ENCODE data around the gene DCST2.

The DCST2 gene

DNA sequence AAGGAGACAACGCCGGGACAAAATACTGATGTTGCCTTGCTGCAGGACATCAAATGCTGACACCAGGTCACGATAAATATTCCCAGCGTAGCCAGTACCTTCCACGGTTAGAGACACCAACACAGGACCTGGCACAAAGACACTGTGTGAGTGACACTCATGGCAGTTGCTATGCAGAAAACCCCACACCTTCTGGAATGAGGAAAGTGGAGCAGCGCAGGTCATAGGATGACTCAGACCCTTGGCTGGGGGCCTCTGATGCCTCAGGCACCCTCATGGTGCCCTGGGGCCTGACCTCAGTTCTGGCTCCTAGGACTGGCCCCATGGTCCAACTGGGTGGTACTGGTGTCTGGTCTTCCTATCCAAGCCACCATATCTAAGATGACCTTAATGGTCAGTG, 7.0 kb downstream of the DCST2 start:
- TF ChIP-seq, protein P1, sequence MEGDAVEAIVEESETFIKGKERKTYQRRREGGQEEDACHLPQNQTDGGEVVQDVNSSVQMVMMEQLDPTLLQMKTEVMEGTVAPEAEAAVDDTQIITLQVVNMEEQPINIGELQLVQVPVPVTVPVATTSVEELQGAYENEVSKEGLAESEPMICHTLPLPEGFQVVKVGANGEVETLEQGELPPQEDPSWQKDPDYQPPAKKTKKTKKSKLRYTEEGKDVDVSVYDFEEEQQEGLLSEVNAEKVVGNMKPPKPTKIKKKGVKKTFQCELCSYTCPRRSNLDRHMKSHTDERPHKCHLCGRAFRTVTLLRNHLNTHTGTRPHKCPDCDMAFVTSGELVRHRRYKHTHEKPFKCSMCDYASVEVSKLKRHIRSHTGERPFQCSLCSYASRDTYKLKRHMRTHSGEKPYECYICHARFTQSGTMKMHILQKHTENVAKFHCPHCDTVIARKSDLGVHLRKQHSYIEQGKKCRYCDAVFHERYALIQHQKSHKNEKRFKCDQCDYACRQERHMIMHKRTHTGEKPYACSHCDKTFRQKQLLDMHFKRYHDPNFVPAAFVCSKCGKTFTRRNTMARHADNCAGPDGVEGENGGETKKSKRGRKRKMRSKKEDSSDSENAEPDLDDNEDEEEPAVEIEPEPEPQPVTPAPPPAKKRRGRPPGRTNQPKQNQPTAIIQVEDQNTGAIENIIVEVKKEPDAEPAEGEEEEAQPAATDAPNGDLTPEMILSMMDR (IDR thresholded peaks at IDR 0.05; ENCODE audit: low read depth, low read length, missing control alignments): no peak
- no peak for DNase-seq (ENCODE audit: extremely low read depth, low read depth)
- no peak overlapping the region for H3K4me3 ChIP-seq (replicated peaks; ENCODE audit: low read depth, low read length)

DNA sequence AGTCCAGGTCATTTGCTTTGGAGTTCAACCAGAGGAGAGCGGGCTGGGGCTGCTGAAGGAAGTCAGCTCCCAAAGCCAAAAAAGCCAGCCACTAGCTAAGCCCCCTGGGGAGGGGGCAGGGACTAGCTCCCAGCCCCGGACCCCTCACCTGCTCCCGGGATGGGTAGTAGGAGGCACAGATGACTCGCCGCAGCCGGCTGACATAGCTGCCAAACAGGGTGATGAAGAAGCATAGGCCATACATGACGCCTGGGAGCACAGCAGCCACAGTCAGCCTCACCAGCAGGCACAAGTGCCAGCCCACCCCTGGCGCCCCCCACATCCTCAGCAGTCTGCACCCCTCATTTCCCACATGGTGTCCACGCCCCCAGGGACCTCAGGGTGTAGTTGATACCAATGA, 7.4 kb downstream of the DCST2 start:
- TF ChIP-seq, protein P1 (IDR thresholded peaks at IDR 0.05; ENCODE audit: low read depth, low read length, missing control alignments): no peak
- no peak overlapping the region for H3K4me3 ChIP-seq (replicated peaks; ENCODE audit: low read depth, low read length)
- DNase-seq (ENCODE audit: extremely low read depth, low read depth): no peak

DNA sequence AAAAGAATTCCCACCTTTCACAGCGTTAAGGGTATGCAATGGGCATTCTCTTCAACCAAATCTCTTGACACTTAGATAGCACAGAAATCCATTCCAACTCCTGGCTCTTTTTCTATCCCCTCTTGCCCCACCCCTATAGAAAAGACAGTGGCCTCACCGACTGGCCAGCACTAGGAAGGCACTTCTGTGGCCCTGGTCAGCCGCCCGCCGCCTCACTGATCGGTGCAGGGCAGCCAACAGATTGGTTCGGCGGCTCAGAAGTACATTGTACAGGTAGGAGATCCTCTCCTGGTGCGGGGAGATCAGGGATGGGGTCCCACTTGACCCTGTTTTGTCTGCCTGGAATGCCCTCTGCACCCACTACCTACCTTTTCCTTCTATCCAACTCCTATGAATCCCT, 9.3 kb downstream of the DCST2 start:
- TF ChIP-seq, protein P1 (IDR thresholded peaks at IDR 0.05; ENCODE audit: low read depth, low read length, missing control alignments): no peak
- H3K4me3 ChIP-seq (replicated peaks; ENCODE audit: low read depth, low read length): no peak overlapping the region
- no peak for DNase-seq (ENCODE audit: extremely low read depth, low read depth)

DNA sequence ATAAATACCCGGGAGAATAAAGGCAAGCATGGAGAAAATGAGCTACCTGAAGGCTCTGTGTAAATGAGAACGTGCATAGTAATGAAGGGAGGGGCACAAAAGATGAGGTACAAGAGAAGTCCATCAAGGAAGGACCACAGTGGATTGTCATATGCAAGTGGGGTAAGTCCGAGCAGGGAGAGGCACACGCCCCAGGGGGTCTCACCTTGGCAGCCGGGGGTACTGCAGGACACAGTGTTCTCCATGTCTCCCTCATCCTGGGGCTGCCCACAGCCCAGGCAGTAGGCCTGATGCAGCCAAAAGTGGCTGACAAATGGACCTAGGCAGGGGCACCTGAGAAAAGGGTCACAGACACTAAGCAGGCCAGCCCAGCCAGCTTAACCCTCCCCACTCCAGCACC, 10.0 kb downstream of the DCST2 start:
- H3K4me3 ChIP-seq (replicated peaks; ENCODE audit: low read depth, low read length): no peak overlapping the region
- DNase-seq (ENCODE audit: extremely low read depth, low read depth): no peak
- TF ChIP-seq, protein P1 (IDR thresholded peaks at IDR 0.05; ENCODE audit: low read depth, low read length, missing control alignments): no peak

DNA sequence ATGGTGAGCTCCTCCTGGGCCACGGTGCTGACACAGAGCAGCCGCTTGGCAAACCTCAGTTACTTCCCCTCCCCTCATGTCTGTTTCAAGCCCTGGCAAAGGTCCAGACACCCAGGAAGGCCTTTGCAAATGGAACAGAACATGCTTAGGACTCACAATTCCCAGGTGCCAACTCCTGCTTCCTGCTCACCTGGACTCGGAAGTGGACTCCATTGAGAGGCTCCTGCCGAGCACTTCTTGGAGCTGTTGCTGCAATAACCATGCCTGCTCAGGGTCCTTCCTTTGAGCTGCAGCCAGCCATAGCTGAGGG, 10.7 kb downstream of the DCST2 start:
- TF ChIP-seq, protein P1 (IDR thresholded peaks at IDR 0.05; ENCODE audit: low read depth, low read length, missing control alignments): no peak
- no peak for DNase-seq (ENCODE audit: extremely low read depth, low read depth)
- H3K4me3 ChIP-seq (replicated peaks; ENCODE audit: low read depth, low read length): no peak overlapping the region

DNA sequence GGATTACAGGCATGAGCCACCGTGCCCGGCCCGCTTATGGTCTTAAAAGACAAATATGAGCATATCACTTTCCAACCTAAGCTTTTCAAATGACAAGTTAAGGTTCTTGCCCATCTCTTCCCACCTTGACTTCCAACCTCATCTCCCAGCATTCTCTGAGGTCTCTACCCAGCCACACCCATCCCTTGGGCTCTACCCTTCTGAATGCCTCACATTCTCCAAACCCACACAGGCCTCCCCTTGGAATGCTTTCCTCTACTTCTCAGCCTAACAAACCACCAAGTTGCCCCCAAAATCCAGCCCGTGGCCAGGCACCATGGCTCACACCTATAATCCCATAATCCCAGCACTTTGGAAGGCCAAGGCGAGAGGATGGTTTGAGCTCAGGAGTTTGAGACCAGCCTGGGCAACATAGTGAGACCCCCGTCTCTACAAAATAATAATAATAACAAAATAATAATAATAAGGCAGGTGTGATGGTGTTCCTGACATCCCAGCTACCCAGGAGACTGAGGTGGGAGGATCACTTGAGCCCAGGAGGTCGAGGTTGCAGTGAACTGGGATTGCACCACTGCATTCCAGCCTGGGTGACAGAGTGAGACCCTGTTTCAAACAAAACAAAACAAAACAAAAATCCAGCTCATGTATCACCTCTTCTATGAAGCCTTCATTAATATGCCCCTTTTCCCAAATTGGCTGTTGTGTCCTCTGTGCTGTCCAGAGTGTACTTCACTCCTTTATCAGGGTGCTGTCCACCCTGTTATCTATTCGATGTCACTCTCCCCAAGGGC, 11.2 kb downstream of the DCST2 start:
- TF ChIP-seq, protein P1 (IDR thresholded peaks at IDR 0.05; ENCODE audit: low read depth, low read length, missing control alignments): no peak
- DNase-seq (ENCODE audit: extremely low read depth, low read depth): no peak
- H3K4me3 ChIP-seq (replicated peaks; ENCODE audit: low read depth, low read length): no peak overlapping the region
